Measurements from ENCODE around the gene PMFBP1.

- TF ChIP-seq CTCF (IDR thresholded peaks at IDR 0.05) (no peak), POLR2A (IDR thresholded peaks at IDR 0.05) (no peak)
These were observed 73.0 kb downstream of the PMFBP1 start for GRCh38 chr16:72098936-72099335.

Data from adrenal gland (tissue), 5 donors.